Measurements from ENCODE around the gene ZEB1. TPM values are rescaled to one million over a fixed set of nuclear protein-coding genes. Genes with fewer than 3 reads are reported as not detected.

The ZEB1 gene
- total RNA-seq, result 107 TPM

DNA sequence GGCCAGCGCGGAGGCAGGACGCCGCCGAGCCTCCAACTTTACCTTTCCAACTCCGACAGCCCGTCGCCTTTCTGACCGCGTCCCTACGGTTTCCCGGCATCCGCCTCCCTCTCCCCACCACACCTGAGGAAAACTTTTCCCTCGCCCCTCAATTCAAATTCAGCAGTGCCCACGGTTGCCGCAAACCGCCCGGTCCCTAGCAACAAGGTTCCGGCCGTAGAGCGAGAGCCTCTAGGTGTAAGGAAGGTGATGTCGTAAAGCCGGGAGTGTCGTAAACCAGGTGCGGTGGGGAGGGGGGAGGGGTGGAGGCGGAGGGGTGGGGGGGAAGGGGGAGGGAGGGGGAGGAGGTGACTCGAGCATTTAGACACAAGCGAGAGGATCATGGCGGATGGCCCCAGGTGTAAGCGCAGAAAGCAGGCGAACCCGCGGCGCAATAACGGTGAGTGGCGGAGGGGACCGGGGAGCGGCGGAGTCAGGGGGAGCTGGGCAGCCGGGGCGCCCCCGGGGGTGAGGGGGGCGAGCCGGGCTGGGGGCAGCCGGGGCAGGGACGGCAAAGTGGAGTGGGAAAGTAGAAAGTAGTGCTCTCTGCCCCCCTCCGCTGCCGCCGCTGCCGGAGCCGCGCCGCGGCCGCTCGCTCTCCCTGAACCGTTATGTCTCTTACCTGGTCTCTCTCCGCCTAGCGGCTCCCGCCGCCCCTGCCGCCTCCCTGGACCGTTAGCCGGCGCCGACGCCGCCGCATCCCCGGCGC is at the start of gene ZEB1:
ZEB1 (plus strand) TSS at position 363 of the 748 bp plus-strand sequence; CDS start at position 382, 19 bp downstream.

Small RNA genes within 50 kb of the gene (small RNA-seq; reads per million reads assigned to genes)
- gene SPTLC1P1, result not detected
